Adrenal gland (tissue), 5 donors: Measurements from ENCODE around the gene DGLUCY.

Source experiments
- CTCF ChIP-seq, 6 experiments: fragments of 450-650 bp in 4 of 6; fragments of 200-600 bp in 2 of 6; sonication (generic) in 1 of 6; IDR thresholded peaks; 1 replicate in 5 of 6; 2 replicates in 1 of 6; pipeline versions ENCODE4 v1.5.1 to v1.8.0; 2016 to 2021; ENCODE audit warnings: antibody characterized with exemption in 6 of 6, mild to moderate bottlenecking in 2 of 6, moderate library complexity in 1 of 6
- POLR2A ChIP-seq, 2 donors: fragments of 450-650 bp; IDR thresholded peaks; one replicate each; pipeline ENCODE4 v1.6.1; 2017; ENCODE audit warnings: antibody characterized with exemption in 2 of 2, mild to moderate bottlenecking in 2 of 2, moderate library complexity in 1 of 2
- donor health status: DM: no; HTN: no; CAD: no.

- TF ChIP-seq CTCF (IDR thresholded peaks at IDR 0.05) (no peak), POLR2A (IDR thresholded peaks at IDR 0.05) (no peak)
Observed at GRCh38 chr14:91273273-91273884, 159.5 kb downstream of the DGLUCY start.
